ENCODE results near the gene SUGP2. TPM values are rescaled to one million over a fixed set of nuclear protein-coding genes. Genes with fewer than 3 reads are reported as not detected.
"Not testable (repeated sequence)": the region's sequence is repeated elsewhere in the genome, so short reads cannot be mapped to it uniquely, and the experiment has no call there.

The SUGP2 gene
- total RNA-seq, 1 donor from 2014 or later: 59.9 TPM

DNA sequence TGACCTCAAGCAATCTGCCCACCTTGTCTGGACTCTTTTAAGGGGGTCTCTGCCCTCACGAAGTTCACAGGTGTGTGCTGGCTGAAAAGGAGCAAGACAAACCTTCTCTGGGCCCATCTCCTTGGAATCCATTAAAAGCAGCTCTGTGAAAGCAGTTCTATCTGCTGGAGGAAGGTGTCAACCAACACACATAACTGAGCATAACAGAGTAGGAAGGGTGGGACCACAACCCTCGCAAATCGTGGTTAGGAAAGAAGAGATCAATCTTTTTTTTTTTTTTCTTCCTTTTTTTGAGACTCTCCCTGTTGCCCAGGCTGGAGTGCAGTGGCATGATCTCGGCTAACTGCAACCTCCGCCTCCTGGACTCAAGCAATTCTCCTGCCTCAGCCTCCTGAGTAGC, 1.4 kb downstream of the SUGP2 start:
- DNase-seq (ENCODE audit: low read depth): no peak

DNA sequence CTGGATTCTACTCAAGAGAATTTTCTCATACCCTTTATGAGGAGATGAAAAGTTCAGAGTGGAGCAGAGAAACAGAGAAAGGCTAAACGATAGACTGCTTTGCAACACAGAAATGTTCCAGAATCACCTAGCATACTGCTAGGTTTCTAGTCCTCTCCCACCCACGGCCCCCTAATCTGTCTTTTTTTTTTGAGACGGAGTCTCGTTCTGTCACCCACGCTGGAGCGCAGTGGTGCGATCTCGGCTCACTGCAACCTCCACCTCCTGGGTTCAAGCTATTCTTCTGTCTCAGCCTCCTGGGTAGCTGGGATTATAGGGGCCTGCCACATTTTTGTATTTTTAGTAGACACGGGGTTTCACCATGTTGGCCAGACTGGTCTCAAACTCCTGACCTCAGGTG, 4.8 kb downstream of the SUGP2 start:
- DNase-seq (ENCODE audit: low read depth): no peak

DNA sequence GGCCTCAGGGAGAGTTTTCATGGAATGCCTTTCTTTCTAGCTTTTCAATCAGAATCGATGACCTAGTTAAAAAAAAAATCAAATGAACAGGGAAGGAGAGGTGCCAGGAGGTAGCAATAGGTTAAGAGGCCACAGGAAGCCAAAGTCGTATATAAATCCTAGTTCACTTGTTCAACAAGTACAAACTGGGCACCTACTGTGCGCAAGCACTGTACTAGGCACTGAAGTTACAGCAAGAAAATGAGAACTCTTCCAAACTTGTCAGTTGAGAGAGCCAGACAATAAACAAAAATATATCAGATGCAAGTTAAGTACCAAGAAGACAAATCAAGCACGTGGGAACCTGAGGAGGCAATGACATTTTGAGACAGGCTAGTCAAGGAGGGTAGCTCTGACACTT, 6.1 kb downstream of the SUGP2 start:
- DNase-seq (ENCODE audit: low read depth): no peak

DNA sequence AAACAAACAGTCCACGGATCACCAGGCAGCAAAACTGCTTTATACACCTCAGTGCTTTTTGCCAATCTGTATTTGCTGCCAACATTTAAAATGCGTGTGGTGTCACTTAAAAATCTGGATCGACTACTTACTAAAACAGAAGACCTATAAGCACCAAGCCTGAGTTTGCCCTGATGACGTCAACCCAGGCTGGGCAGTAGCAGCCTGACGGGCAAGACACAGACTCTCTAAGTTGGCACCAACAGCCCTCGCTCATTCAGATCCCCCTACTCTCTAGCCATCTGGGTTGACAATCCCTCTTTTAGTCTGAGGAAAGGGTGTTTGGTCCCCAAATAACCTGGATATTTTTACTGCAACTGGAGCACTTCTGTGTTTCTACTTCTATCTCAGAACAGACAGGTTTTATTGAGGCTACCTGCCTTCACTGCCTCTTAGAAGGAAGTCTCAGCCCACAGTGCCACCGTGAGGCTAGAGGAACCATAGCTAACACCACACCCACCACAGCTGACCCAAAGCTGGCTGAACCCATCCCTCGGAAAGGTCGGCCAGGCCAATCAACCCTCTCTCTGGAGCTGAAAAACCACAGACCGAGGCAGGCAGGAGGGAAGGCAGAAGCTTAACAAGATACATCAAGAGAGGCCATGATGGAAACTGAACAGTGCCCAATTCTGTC, 6.9 kb downstream of the SUGP2 start:
- DNase-seq (ENCODE audit: low read depth): peak; percentile 64

DNA sequence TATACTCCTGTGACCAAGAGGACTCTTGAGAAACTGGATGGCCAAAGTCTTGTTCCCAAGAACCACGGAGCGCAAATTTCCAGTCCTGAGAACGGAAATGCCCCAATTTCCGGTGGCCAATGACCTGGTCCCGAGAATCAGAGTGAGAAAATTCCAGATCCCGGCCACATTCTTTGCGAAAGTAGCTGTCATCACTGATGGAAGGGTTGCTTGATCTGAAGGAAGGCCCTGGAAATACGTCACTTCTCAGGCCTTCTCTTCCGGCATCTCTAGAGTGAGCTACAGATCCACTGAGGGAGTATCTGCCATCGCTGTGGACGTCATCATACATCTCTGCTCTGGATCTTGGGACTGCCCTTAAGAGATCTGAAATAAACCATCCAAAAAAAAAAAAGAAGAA, 7.5 kb downstream of the SUGP2 start:
- peak; percentile 18 for DNase-seq (ENCODE audit: low read depth)

DNA sequence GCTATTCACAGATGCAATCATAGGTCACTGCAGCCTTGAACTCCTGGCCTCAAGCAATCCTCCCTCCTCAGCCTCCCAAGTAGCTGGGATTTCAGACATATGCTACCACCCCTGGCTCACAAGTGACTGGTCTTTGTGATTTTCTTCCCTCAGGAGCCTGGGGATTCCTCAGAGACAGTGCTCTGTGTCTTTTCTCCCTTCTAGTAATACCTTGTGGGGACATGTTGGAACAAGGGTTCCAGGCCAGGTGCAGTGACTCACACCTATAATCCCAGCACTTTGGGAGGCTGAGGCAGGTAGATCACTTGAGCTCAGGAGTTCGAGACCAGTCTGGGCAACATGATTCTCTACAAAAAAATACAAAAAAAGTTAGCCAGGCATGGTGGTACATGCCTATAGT, 9.9 kb downstream of the SUGP2 start:
- not testable (repeated sequence) for DNase-seq (ENCODE audit: low read depth)

DNA sequence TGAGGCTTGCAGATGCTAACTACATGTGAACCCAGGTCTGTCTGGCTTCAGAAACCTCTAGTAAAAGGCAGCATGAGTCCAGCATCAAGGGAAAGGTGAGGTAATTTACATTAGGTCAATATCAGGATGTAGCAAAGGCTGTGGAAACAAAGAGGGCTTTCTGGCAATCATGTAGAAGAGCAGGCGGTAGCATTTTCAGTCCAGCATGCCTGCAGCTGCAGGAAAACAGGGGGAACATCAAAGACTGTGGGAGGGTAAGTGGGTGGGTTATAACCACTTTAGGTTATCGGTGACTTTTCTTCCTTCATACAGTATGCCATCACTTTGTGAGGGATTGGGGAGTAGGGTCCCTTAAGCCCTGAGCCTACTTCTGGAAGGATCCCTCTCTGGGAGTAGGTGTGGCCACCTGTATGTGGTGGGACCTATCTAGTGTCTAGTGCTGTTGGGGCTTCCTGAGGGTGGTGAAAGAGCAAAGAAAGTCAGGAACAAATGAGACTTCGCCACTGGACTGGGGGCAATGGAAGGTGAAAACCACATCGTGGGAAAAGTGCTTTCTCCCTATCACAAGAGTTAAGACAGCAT, 10.8 kb downstream of the SUGP2 start:
- DNase-seq (ENCODE audit: low read depth): no peak

DNA sequence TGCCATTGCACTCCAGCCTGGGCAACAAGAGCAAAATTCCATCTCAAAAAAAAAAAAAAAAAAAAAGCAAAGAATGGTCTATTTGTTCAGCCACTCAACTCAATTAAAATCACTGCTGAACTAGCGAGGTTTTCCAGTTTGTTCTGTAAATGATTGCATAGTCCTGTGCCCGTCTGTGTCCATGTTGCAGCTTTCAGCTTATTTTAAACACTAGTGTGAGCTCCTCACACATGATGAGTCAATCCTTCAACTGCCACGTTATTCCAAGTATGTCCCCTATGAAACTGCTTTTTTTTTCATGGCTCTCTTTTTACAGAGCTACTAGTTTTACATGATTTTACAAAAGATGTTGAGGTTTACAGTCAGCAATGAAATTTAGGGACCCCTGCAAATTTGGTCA, 12.2 kb downstream of the SUGP2 start:
- peak; percentile 81 for DNase-seq (ENCODE audit: low read depth)

DNA sequence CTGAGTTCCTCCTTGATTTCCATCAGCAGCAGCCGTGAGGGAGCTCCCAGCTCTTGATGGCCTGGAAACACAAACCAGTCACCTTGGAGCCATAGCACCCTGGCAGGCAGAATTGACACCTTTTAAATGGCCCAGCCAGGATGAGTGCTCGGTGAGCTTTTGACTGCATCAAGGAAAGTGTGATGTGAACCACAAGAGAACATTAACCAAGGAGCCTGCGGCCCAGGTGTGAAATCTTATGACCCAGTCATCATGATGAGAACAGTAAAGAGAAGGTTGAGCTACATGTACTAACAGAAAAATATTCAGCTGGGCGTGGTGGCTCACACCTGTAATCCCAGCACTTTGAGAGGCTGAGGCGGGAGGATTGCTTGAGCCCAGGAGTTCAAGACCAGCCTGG, 22.8 kb downstream of the SUGP2 start:
- no peak for DNase-seq (ENCODE audit: low read depth)

DNA sequence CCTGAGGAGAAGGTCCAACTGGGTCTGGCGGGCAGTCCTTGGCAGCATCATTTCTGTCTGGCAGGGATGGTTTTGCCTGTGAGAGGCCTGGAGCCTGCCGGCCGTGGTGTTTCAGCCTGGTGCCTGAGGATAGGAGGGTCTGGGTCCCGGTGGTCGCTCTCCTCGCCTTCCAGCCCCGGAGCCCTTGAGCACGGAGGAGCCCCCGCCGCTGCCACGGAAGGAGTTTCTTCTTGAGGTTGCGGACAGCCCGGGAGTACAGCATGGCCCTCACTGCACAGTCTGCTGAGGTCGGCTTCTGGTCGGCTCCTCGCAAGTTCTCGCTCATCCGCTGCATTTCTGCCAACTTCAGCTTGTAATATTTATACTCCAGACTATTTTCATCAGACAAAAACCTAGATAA, 23.4 kb downstream of the SUGP2 start:
- DNase-seq (ENCODE audit: low read depth): no peak

DNA sequence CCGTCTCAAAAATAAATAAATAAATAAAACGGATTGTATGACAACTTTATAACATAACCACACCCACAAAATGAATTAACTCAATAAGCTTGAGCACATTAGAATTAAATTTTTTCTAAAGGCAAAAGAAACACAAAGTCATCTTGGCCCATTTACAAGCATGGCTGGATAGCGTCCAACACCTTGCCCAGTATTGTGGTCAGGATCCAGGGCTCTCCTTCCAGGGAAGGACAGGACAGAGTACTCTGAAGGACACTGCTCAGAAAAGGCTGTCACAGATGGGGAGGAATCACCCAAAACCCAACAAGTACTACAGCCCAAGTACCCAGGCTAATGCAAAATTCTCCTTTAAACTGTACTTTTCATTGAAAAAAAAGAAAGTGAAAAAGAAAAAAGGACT, 27.1 kb downstream of the SUGP2 start:
- DNase-seq (ENCODE audit: low read depth): no peak

DNA sequence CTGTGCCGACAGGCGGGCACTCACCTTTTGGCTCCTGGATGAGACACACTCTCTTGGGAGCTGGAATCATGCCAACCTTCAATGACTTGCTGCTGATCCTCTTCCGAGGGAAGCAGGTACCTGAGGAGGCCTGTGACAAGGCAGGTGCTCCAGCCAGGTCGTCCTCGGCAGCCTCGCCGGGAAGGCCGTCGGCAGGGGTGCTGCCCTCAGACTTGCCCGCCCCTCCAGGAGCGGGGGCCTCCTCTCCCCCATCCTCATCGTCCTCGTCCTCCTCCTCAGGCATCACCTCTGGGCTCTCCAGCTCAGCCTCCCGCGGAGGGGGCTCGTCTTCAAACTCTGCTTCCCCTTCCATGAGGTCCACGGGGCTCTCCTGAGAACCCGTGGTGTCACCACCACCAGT, 29.2 kb downstream of the SUGP2 start:
- DNase-seq (ENCODE audit: low read depth): no peak

DNA sequence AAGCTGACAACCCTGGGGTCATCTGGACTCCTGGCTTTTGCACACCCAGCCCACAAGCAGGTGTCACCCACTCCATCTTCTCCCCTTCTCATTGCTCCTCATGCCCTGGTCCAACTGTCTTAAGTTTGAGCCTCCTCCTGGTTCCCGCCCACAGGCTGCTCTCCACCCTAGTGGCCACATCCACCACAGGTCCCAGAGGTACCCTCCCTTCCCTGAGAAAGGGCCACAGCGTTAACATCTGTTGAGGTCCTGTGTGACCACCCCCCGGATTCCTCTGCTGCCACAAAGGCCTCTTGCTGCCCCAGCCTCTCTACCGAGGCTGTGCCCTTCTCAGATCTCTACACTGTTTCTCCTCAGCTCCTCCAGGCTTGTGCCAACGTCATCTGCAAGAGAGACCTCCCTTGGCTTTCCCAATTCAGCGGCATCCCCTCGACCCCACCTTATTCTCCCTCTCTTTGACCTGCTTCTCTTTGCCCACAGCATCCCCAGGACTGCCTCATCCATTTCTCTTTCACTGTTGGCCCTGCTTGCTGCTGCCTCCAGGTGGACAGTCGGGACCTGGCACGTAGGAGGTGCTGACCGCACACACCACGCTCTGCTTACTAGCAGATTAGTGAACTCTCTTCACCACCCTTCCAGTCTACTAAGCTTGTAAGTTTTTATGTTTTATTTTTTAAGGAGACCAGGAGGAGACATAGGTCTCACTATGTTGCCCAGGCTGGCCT, 33.3 kb downstream of the SUGP2 start:
- no peak for DNase-seq (ENCODE audit: low read depth)

DNA sequence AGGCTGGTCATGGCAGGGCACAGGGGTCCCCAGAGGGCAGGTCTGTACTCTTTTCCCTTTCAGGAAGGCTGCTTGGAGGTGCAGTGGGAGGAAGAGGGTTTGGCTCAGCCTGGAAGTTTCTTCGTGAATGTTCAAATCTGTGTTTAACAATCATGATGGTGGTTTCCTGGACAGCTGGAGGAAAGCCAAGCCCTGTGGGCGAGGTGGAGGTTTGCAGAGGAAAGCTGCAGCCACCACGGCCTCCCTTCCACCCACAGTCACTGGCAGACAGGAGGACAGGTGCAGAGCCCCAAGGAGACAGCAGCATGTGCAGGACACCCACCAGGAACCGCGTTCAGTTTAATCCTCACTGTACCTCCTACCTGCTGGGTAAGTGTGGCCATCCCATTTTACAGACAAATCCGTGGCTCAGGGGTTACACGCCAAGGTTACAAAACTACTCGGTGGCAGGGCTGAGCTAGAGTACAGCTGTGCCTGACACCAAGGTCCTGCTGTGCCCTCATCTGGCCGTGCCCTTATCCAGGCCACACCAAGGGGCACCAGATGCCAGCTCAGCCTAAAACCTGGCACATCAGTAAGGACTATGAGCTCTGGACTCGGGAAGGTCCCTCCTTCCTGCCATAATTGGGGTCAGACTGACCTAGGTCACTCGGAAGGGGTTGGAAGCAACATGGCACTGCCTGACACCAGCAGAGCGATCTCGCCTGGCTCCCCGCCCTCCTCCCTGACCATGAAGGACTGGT, 34.1 kb downstream of the SUGP2 start:
- peak; percentile 49 for DNase-seq (ENCODE audit: low read depth)

DNA sequence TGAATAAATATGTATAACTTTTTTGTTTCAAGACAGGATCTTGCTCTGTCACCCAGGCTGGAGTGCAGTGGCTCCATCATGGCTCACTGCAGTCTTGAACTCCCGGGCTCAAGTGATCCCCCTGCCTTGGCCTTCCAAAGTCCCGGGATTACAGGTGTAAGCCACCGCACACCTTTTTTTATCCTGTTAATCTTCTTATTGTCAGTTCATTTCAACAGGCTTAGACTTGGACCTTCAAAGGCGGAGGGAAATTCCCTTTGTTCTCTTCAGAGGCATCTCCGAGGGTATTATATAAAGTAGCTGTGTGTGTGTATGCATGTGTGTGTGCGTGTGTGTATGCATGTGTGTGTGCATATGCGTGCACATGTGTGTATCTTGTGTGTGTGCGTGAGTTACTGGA, 35.0 kb downstream of the SUGP2 start:
- DNase-seq (ENCODE audit: low read depth): no peak

DNA sequence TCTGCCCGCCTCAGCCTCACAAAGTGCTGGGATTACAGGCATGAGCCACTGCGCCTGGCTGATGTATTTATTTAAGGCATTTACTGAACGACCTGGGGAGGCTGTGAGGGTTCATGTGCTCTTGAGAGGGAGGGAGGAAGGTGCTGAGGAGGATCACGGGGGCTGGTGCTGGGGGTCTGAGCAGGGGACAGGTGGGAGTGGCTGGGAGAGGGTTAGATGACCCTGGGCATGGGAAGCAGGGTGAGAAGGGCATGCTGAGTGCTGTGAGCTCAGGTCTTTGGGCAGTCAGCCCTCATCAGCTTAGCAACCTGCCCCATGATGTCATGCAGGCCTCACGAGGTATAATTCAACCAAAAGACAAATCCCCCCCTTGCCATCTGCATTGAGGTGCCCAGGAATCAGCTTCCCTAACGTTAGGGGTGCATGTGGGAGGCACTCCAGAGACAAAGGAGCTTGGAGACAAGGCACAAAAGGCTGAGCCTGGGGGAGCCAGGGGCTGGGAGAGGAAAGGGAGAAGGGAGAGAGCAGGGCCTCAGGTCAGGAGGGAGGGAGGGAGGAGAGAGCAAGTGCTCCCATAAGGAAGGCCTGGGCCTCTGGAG, 36.4 kb downstream of the SUGP2 start:
- DNase-seq (ENCODE audit: low read depth): no peak

DNA sequence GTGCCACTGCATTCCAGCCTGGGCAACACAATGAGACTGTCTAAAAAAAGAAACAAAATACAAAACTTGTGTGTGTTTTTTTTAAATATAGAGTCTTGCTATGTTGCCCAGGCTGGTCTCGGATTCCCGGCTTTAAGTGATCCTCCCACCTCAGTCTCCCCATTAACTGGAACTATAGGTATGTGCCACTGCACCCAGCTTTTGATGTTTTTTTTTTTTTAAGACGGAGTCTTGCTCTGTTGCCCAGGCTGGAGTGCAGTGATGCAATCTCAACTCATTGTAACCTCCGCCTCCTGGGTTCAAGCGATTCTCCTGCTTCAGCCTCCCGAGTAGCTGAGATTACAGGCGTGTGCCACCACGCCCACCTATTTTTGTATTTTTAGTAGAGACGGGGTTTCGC, 37.0 kb downstream of the SUGP2 start:
- DNase-seq (ENCODE audit: low read depth): no peak

DNA sequence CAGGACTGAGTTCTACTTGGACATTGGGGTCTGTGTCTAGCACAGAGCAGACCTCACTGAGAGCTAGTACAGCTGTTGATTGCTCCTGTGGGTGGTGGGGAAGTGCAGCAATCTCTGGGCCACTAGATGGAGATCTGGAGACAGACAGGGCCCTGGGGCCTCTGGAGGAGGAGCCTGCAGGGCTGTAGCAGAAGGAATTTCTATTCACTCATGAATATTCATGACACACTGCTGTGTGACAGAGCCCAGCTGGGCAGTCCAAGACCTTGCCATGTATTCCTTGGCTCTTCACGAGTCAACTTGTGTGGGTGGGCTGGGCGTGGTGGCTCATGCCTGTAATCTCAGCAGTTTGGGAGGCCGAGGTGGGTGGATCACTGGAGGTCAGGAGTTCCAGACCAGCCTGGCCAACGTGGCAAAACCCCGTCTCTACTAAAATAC, 37.5 kb downstream of the SUGP2 start:
- DNase-seq (ENCODE audit: low read depth): peak; percentile 90

DNA sequence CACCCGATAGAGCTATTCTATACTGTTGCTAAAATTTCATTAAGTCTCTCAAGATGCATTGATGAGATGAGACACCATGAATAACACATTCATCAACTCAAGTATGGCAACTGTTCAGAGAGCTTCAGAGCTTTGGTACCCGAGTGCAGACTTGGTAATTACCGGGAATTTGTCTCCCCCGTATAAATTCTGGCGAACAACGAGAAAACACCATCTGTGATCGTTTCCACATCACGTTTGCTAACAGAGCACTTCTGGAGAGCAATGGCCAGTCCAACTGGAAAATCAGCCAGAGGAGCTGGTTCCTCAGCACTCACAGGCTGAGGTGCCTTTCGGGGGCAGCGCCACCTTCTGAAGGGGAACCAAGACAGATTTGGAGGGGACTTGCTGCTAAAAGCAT, 40.2 kb downstream of the SUGP2 start:
- DNase-seq (ENCODE audit: low read depth): no peak

DNA sequence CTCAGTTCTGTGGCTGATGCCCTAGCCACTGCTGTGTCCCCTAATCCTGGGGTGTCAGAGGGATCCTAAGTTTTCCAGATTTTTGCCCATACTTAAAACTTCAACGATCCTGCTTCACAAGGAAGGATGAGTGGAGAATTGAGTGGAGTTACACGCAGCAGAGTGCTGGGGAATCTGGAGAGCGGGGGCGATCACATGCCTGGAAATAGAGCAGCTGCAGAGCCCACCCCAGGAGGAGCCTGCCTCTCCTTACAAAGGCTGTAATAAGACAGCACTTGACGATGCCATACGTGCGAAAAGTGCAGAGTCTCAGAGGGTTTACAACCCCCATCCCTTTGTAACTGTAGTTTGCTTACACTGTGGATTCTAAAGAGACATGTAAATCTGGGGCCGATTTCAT, 40.6 kb downstream of the SUGP2 start:
- no peak for DNase-seq (ENCODE audit: low read depth)

DNA sequence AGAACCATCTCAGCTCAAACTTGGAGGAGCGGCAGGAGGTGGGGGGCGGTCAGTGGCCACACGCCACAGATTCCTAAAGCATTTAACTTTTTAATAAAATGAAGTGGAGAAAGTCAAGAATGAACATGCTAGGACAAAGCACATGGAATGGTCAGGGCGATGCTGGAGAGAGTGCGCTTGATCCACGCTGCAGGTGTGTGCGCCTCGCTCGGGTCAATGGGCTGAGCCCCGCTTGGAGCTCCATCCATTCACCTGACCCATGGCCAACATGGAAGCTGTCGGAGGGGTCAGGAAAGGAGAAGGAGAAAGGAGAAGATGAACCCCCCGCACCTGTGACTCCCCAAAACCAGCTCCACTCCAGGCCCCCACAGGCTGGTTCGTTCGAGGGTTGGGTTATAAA, 41.8 kb downstream of the SUGP2 start:
- no peak for DNase-seq (ENCODE audit: low read depth)

DNA sequence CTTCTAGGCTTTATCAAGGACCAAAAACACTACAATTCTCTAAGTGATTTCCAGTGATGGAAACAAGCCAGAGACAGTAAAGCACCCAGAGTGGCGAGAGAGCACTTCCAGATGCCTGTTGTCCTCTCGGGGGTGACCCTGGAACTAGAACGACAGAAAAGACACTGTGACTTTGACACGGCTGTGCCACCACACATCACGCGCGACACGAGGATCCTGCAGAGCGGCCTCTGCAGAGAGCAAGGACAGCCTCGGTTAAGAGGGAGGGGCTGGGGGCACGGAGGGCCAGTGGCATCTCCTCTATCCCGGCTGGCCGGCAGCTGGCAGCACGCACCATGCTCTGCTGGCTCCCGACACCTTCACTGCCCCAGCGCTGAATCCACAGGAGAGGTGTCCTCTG, 42.3 kb downstream of the SUGP2 start:
- no peak for DNase-seq (ENCODE audit: low read depth)
